Ishikawa (cell line): ENCODE results near the gene SH3BP2.

Source experiments
- CEBPB ChIP-seq: IDR thresholded peaks from 2 replicates; pipeline ENCODE4 v1.6.1; 2012
- CREB1 ChIP-seq: IDR thresholded peaks from 2 replicates; pipeline ENCODE4 v1.6.1; 2012; ENCODE audit warnings: low read depth
- EGR1 ChIP-seq: IDR thresholded peaks from 2 replicates; pipeline ENCODE4 v1.6.1; 2012
- EP300 ChIP-seq: IDR thresholded peaks from 2 replicates; pipeline ENCODE4 v1.6.1; 2012; ENCODE audit warnings: borderline replicate concordance
- FOXM1 ChIP-seq: IDR thresholded peaks from 2 replicates; pipeline ENCODE4 v1.6.1; 2012; ENCODE audit warnings: low read depth, borderline replicate concordance
- NFIC ChIP-seq: IDR thresholded peaks from 2 replicates; pipeline ENCODE4 v1.6.1; 2012
- RAD21 ChIP-seq: IDR thresholded peaks from 2 replicates; pipeline ENCODE4 v1.6.1; 2012; ENCODE audit warnings: low read depth
- TAF1 ChIP-seq: IDR thresholded peaks from 2 replicates; pipeline ENCODE4 v1.6.1; 2012; ENCODE audit warnings: low read depth, mild to moderate bottlenecking
- TCF12 ChIP-seq: IDR thresholded peaks from 2 replicates; pipeline ENCODE4 v1.6.1; 2012; ENCODE audit warnings: low read depth
- TEAD4 ChIP-seq: IDR thresholded peaks from 2 replicates; pipeline ENCODE4 v1.6.1; 2012
- YY1 ChIP-seq: IDR thresholded peaks from 2 replicates; pipeline ENCODE4 v1.6.1; 2012; ENCODE audit warnings: low read depth
- ZBTB7A ChIP-seq: IDR thresholded peaks from 2 replicates; pipeline ENCODE4 v1.6.1; 2012; ENCODE audit warnings: low read depth
- TF ChIP-seq, protein P1 (sequence below): IDR thresholded peaks from 2 replicates; pipeline ENCODE4 v1.6.1; 2012
- TF ChIP-seq, protein P2 (sequence below): IDR thresholded peaks from 2 replicates; pipeline ENCODE4 v1.6.1; 2012; ENCODE audit warnings: low read depth, mild to moderate bottlenecking
- TF ChIP-seq, protein P3 (sequence below): IDR thresholded peaks from 2 replicates; pipeline ENCODE4 v1.6.1; 2012

Gene SH3BP2

GRCh38 chr4:2825740-2826139, 32.9 kb downstream of the SH3BP2 start:
- TF ChIP-seq TEAD4 (no peak), CEBPB (no peak), TCF12 (no peak), RAD21 (no peak), YY1 (no peak), FOXM1 (no peak), EGR1 (no peak), ZBTB7A (no peak), CREB1 (no peak), NFIC (no peak), TAF1 (no peak), EP300 (no peak)
- TF ChIP-seq, protein P1, sequence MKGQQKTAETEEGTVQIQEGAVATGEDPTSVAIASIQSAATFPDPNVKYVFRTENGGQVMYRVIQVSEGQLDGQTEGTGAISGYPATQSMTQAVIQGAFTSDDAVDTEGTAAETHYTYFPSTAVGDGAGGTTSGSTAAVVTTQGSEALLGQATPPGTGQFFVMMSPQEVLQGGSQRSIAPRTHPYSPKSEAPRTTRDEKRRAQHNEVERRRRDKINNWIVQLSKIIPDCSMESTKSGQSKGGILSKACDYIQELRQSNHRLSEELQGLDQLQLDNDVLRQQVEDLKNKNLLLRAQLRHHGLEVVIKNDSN, result no peak
- TF ChIP-seq, protein P2, sequence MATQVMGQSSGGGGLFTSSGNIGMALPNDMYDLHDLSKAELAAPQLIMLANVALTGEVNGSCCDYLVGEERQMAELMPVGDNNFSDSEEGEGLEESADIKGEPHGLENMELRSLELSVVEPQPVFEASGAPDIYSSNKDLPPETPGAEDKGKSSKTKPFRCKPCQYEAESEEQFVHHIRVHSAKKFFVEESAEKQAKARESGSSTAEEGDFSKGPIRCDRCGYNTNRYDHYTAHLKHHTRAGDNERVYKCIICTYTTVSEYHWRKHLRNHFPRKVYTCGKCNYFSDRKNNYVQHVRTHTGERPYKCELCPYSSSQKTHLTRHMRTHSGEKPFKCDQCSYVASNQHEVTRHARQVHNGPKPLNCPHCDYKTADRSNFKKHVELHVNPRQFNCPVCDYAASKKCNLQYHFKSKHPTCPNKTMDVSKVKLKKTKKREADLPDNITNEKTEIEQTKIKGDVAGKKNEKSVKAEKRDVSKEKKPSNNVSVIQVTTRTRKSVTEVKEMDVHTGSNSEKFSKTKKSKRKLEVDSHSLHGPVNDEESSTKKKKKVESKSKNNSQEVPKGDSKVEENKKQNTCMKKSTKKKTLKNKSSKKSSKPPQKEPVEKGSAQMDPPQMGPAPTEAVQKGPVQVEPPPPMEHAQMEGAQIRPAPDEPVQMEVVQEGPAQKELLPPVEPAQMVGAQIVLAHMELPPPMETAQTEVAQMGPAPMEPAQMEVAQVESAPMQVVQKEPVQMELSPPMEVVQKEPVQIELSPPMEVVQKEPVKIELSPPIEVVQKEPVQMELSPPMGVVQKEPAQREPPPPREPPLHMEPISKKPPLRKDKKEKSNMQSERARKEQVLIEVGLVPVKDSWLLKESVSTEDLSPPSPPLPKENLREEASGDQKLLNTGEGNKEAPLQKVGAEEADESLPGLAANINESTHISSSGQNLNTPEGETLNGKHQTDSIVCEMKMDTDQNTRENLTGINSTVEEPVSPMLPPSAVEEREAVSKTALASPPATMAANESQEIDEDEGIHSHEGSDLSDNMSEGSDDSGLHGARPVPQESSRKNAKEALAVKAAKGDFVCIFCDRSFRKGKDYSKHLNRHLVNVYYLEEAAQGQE, result no peak
- TF ChIP-seq, protein P3, sequence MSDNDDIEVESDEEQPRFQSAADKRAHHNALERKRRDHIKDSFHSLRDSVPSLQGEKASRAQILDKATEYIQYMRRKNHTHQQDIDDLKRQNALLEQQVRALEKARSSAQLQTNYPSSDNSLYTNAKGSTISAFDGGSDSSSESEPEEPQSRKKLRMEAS, result no peak

- TF ChIP-seq TAF1, result no peak
- TF ChIP-seq, protein P3, result no peak
- TF ChIP-seq TCF12, result no peak
- no peak for TF ChIP-seq NFIC
- TF ChIP-seq TEAD4, result no peak
- TF ChIP-seq, protein P1, result no peak
- no peak for TF ChIP-seq YY1
- no peak for TF ChIP-seq CEBPB
- no peak for TF ChIP-seq EGR1
Observed at GRCh38 chr4:2827071-2827873, 34.4 kb downstream of the SH3BP2 start.

GRCh38 chr4:2827874-2828751, 35.2 kb downstream of the SH3BP2 start:
- TF ChIP-seq RAD21, result no peak
- no peak for TF ChIP-seq ZBTB7A
- no peak for TF ChIP-seq CREB1
- TF ChIP-seq TAF1, result no peak
- TF ChIP-seq CEBPB, result no peak
- no peak for TF ChIP-seq EP300
- TF ChIP-seq EGR1, result no peak
- TF ChIP-seq YY1, result no peak
- no peak for TF ChIP-seq TCF12
- no peak for TF ChIP-seq TEAD4
- TF ChIP-seq FOXM1, result no peak
- TF ChIP-seq, protein P1, result no peak
- TF ChIP-seq, protein P3, result no peak
- TF ChIP-seq, protein P2, result no peak

GRCh38 chr4:2828758-2829181, 35.9 kb downstream of the SH3BP2 start:
- TF ChIP-seq ZBTB7A (no peak), FOXM1 (no peak), CREB1 (no peak), EP300 (no peak), YY1 (no peak), TAF1 (no peak), CEBPB (no peak), NFIC (no peak), TCF12 (no peak), EGR1 (no peak), TEAD4 (no peak), RAD21 (no peak)
- TF ChIP-seq, protein P2, result no peak
- TF ChIP-seq, protein P1, result no peak
- TF ChIP-seq, protein P3, result no peak
